Astrocyte (in vitro differentiated cells and primary cell): Measurements from ENCODE around the gene SLAMF6. TPM values are rescaled to one million over a fixed set of nuclear protein-coding genes. Genes with fewer than 3 reads are reported as not detected.

ENCODE experiments used
- DNase-seq: peaks from one replicate; pipeline ENCODE4 v3.0.0-alpha.2; 2010; ENCODE audit warnings: low read depth
- FAIRE-seq: peaks from 2 replicates; lab custom pipeline; 2011; peaks lifted over from hg19 to GRCh38; lab: Jason Lieb, UNC
- H2AFZ ChIP-seq: 2 replicates; pipeline ENCODE4 v1.6.0; 2012; ENCODE audit warnings: low read depth, low read length, inconsistent platforms
- H3K27ac ChIP-seq: 2 replicates; pipeline ENCODE4 v1.5.1; 2011; ENCODE audit warnings: low read depth, low read length, inconsistent platforms
- H3K27me3 ChIP-seq: 2 replicates; pipeline ENCODE4 v1.6.0; 2011; ENCODE audit warnings: low read length, inconsistent platforms; ENCODE audit not compliant: insufficient read depth
- H3K36me3 ChIP-seq: 2 replicates; pipeline ENCODE4 v1.5.1; 2011; ENCODE audit warnings: low read length, inconsistent platforms; ENCODE audit not compliant: insufficient read depth
- H3K4me1 ChIP-seq: 2 replicates; pipeline ENCODE4 v1.5.1; 2011; ENCODE audit warnings: low read length, inconsistent platforms; ENCODE audit not compliant: insufficient read depth
- H3K4me2 ChIP-seq: 2 replicates; pipeline ENCODE4 v1.6.0; 2012; ENCODE audit warnings: low read length, inconsistent platforms
- H3K4me3 ChIP-seq: 2 replicates; pipeline ENCODE4 v1.5.1; 2011; ENCODE audit warnings: low read depth, mild to moderate bottlenecking, low read length, inconsistent platforms; ENCODE audit not compliant: insufficient read depth
- H3K79me2 ChIP-seq: 2 replicates; pipeline ENCODE4 v1.6.0; 2012; ENCODE audit warnings: mild to moderate bottlenecking, low read length, inconsistent platforms; ENCODE audit not compliant: insufficient read depth
- H3K9ac ChIP-seq: 2 replicates; pipeline ENCODE4 v1.6.0; 2012; ENCODE audit warnings: mild to moderate bottlenecking, low read length, inconsistent platforms
- H3K9me3 ChIP-seq: 2 replicates; pipeline ENCODE4 v1.5.1; 2012; ENCODE audit warnings: low read depth, mild to moderate bottlenecking, low read length, inconsistent platforms; ENCODE audit not compliant: insufficient read depth
- H4K20me1 ChIP-seq: 2 replicates; pipeline ENCODE4 v1.6.0; 2012; ENCODE audit warnings: low read length, inconsistent platforms; ENCODE audit not compliant: insufficient read depth
- H3K27ac Mint-ChIP-seq: one replicate; pipeline ENCODE4 v1.8.0; 2021; ENCODE audit warnings: mild to moderate bottlenecking, mixed read lengths; ENCODE audit not compliant: unreplicated experiment
- H3K27me3 Mint-ChIP-seq: one replicate; pipeline ENCODE4 v1.8.0; 2021; ENCODE audit warnings: low read depth, mixed read lengths; ENCODE audit not compliant: unreplicated experiment
- H3K36me3 Mint-ChIP-seq: one replicate; pipeline ENCODE4 v1.8.0; 2021; ENCODE audit warnings: low read depth, mixed read lengths; ENCODE audit not compliant: unreplicated experiment
- H3K4me1 Mint-ChIP-seq: one replicate; pipeline ENCODE4 v1.8.0; 2021; ENCODE audit warnings: low read depth, mixed read lengths; ENCODE audit not compliant: unreplicated experiment
- H3K4me3 Mint-ChIP-seq: one replicate; pipeline ENCODE4 v1.8.0; 2021; ENCODE audit warnings: mild to moderate bottlenecking, moderate library complexity, mixed read lengths; ENCODE audit not compliant: unreplicated experiment
- H3K9me3 Mint-ChIP-seq: one replicate; pipeline ENCODE4 v1.8.0; 2021; ENCODE audit warnings: mild to moderate bottlenecking, mixed read lengths; ENCODE audit not compliant: unreplicated experiment
- CTCF ChIP-seq: IDR thresholded peaks from 2 replicates; pipeline ENCODE4 v1.5.1; 2011; ENCODE audit warnings: low read depth, mild to moderate bottlenecking, inconsistent platforms, low read length, moderate library complexity; ENCODE audit not compliant: insufficient read depth
- EZH2 ChIP-seq: IDR thresholded peaks from 2 replicates; pipeline ENCODE4 v1.6.1; 2012; ENCODE audit warnings: mild to moderate bottlenecking, low read length, inconsistent platforms; ENCODE audit not compliant: insufficient read depth
- total RNA-seq: library from RNA; stranded (reverse); gene quantifications from 2 replicates; pipeline ENCODE4 v1.2.1, GENCODE V29; 2021

The SLAMF6 gene
- total RNA-seq, 1 donor from 2014 or later = not detected

GRCh38 chr1:160538985-160539651 lies 16.1 kb upstream of the SLAMF6 start:
- H3K4me1 Mint-ChIP-seq = peaks cover 27% of the 10 kb centered on the region
- Histone ChIP-seq H3K4me2 (no peak overlapping the region), H3K4me1 (no peaks in the 10 kb centered on the region), H2AFZ (no peak overlapping the region), H3K79me2 (no peaks in the 10 kb centered on the region), H3K4me3 (no peak overlapping the region), H3K27me3 (no peaks in the 10 kb centered on the region), H4K20me1 (no peaks in the 10 kb centered on the region), H3K9ac (no peak overlapping the region), H3K9me3 (no peaks in the 10 kb centered on the region), H3K36me3 (no peaks in the 10 kb centered on the region), H3K27ac (no peak overlapping the region)
- H3K27me3 Mint-ChIP-seq = no peaks in the 10 kb centered on the region
- H3K9me3 Mint-ChIP-seq = peaks cover 6% of the 10 kb centered on the region
- no peak overlapping the region for H3K4me3 Mint-ChIP-seq
- H3K27ac Mint-ChIP-seq = no peak overlapping the region
- TF ChIP-seq CTCF (no peak), EZH2 (no peak)
- FAIRE-seq (no peak), DNase-seq (no peak)
- no peaks in the 10 kb centered on the region for H3K36me3 Mint-ChIP-seq

GRCh38 chr1:160537714-160538665 lies 14.9 kb upstream of the SLAMF6 start:
- H3K4me1 Mint-ChIP-seq = peaks cover 27% of the 10 kb centered on the region
- Histone ChIP-seq H3K27me3 (no peaks in the 10 kb centered on the region), H4K20me1 (no peaks in the 10 kb centered on the region), H3K9ac (no peak overlapping the region), H2AFZ (no peak overlapping the region), H3K9me3 (no peaks in the 10 kb centered on the region), H3K27ac (no peak overlapping the region), H3K4me3 (no peak overlapping the region), H3K79me2 (no peaks in the 10 kb centered on the region), H3K4me2 (no peak overlapping the region), H3K4me1 (no peaks in the 10 kb centered on the region), H3K36me3 (no peaks in the 10 kb centered on the region)
- H3K27ac Mint-ChIP-seq = no peak overlapping the region
- no peak overlapping the region for H3K4me3 Mint-ChIP-seq
- H3K27me3 Mint-ChIP-seq = no peaks in the 10 kb centered on the region
- TF ChIP-seq CTCF = no peak
- TF ChIP-seq EZH2 = no peak
- no peaks in the 10 kb centered on the region for H3K36me3 Mint-ChIP-seq
- FAIRE-seq (no peak), DNase-seq (no peak)
- peaks cover 6% of the 10 kb centered on the region for H3K9me3 Mint-ChIP-seq
